DND-41 (cell line): ENCODE data around the gene EPB41L2.

Experiments used
- EZH2 ChIP-seq: IDR thresholded peaks from 3 replicates; pipeline ENCODE4 v1.6.1; 2012; ENCODE audit warnings: borderline replicate concordance, low read depth, mild to moderate bottlenecking, moderate library complexity, low read length, inconsistent platforms; ENCODE audit not compliant: severe bottlenecking
- TF ChIP-seq, protein P1 (sequence below): IDR thresholded peaks from 2 replicates; pipeline ENCODE4 v1.5.1; 2012; ENCODE audit warnings: borderline replicate concordance, low read length, moderate library complexity, mild to moderate bottlenecking; ENCODE audit not compliant: poor library complexity, severe bottlenecking; ENCODE audit errors: extremely low read depth

GRCh38 chr6:131014080-131014776 lies 48.8 kb downstream of the EPB41L2 start:
- TF ChIP-seq, protein P1, sequence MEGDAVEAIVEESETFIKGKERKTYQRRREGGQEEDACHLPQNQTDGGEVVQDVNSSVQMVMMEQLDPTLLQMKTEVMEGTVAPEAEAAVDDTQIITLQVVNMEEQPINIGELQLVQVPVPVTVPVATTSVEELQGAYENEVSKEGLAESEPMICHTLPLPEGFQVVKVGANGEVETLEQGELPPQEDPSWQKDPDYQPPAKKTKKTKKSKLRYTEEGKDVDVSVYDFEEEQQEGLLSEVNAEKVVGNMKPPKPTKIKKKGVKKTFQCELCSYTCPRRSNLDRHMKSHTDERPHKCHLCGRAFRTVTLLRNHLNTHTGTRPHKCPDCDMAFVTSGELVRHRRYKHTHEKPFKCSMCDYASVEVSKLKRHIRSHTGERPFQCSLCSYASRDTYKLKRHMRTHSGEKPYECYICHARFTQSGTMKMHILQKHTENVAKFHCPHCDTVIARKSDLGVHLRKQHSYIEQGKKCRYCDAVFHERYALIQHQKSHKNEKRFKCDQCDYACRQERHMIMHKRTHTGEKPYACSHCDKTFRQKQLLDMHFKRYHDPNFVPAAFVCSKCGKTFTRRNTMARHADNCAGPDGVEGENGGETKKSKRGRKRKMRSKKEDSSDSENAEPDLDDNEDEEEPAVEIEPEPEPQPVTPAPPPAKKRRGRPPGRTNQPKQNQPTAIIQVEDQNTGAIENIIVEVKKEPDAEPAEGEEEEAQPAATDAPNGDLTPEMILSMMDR, result no peak
- no peak for TF ChIP-seq EZH2
